GM12872 (cell line): ENCODE measurements around the gene CD209.

Experiments
- CTCF ChIP-seq: IDR thresholded peaks from 3 replicates; pipeline ENCODE4 v1.5.1; 2011; ENCODE audit warnings: low read depth, mild to moderate bottlenecking, low read length, moderate library complexity; ENCODE audit not compliant: insufficient read depth

Gene CD209

DNA sequence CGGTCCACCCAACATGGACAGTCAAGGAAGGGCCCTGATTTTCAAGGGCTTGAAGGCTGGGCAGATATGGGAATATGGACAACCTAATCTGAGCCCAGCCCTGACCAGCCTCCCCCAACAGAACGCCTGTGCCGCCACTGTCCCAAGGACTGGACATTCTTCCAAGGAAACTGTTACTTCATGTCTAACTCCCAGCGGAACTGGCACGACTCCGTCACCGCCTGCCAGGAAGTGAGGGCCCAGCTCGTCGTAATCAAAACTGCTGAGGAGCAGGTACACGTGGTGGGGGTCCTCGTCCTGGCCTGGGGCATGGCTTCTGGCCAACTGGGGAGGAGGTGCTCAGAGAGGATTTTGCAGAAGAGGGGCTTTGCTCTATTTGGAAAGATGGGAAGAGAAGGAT lies 19.2 kb upstream of the CD209 start:
- no peak for TF ChIP-seq CTCF

GRCh38 chr19:7763696-7764095 lies 16.4 kb upstream of the CD209 start:
- TF ChIP-seq CTCF = no peak

DNA sequence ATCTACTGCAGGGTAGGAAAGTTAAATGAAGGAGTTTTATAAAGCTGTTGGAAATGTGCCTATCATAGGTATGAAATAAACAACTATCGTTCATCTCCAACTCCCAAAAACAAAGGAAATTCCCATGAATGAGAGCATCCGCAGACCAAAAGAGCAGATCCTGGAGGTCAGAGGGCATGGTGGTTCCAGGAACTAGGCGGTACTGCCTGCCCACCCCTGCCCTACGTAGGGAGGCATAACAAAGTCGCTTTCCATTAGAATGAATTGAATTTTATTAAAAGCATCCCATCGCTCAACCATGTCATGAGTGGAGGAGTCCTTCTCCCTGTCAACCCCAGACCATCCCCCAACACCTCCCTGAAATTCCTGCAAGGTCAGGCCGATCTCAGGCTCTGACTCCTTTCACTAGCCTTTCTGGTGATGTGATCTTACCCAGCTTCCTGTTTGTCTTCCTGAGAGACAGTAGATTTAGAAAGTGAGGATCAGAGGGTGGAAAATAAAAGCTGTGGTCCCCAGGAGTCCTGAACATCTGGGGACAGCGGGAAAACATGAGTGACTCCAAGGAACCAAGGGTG lies 15.5 kb upstream of the CD209 start, which contains the start of gene CLEC4M:
CLEC4M (plus strand) TSS at position 525 of the 575 bp plus-strand sequence; CDS start at position 549, 24 bp downstream.
- no peak for TF ChIP-seq CTCF

GRCh38 chr19:7759156-7759555 lies 11.8 kb upstream of the CD209 start:
- no peak for TF ChIP-seq CTCF

DNA sequence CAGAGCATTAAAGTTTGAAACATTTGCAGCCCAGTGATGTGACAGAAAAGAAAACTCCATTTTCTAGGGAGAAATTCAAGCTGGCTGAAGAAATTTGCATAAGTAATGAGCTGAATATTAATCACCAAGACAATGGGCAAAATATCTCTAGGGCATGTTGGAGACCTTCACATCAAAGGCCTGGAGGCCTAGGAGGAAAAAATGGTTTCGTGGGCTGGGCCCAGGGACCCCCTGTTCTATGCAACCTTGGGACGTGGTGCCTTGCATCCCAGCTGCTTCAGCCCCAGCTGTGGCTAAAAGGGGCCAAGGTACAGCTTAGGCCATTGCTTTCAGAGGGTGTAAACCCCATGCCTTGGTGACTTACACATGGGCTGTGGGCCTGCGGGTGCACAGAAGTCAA lies 10.0 kb upstream of the CD209 start:
- TF ChIP-seq CTCF = no peak

GRCh38 chr19:7756258-7756657 lies 8.9 kb upstream of the CD209 start:
- no peak for TF ChIP-seq CTCF

- TF ChIP-seq CTCF = no peak
These were observed 3.9 kb upstream of the CD209 start for GRCh38 chr19:7751157-7751783.
